Muscle layer of colon (tissue), 2 donors: ENCODE data around the gene SOX6.

Experiments
- H3K27ac ChIP-seq: one replicate; pipeline ENCODE4 v1.7.0; 2013; ENCODE audit warnings: low read depth, mild to moderate bottlenecking, low read length, moderate library complexity
- H3K27me3 ChIP-seq, 2 donors: one replicate each; pipeline ENCODE4 v1.7.0; 2013; ENCODE audit warnings: low read length in 2 of 2, mild to moderate bottlenecking in 2 of 2; ENCODE audit not compliant: insufficient read depth in 2 of 2, control insufficient read depth in 1 of 2
- H3K36me3 ChIP-seq: one replicate; pipeline ENCODE4 v1.7.0; 2013; ENCODE audit warnings: mild to moderate bottlenecking, low read length; ENCODE audit not compliant: insufficient read depth
- H3K4me1 ChIP-seq: one replicate; pipeline ENCODE4 v1.7.0; 2013; ENCODE audit warnings: mild to moderate bottlenecking, low read length; ENCODE audit not compliant: insufficient read depth
- H3K4me3 ChIP-seq, 2 donors: one replicate each; pipeline ENCODE4 v1.7.0; 2013; ENCODE audit warnings: low read length in 2 of 2, low read depth in 1 of 2, mild to moderate bottlenecking in 1 of 2, moderate library complexity in 1 of 2
- H3K9ac ChIP-seq: one replicate; pipeline ENCODE4 v1.7.0; 2013; ENCODE audit warnings: low read length
- H3K9me3 ChIP-seq: one replicate; pipeline ENCODE4 v1.7.0; 2013; ENCODE audit warnings: mild to moderate bottlenecking, low read length
- donor health status: abdominal sarcoma.
- donor health status: Adenocarcinoma of cecum.

The SOX6 gene

DNA sequence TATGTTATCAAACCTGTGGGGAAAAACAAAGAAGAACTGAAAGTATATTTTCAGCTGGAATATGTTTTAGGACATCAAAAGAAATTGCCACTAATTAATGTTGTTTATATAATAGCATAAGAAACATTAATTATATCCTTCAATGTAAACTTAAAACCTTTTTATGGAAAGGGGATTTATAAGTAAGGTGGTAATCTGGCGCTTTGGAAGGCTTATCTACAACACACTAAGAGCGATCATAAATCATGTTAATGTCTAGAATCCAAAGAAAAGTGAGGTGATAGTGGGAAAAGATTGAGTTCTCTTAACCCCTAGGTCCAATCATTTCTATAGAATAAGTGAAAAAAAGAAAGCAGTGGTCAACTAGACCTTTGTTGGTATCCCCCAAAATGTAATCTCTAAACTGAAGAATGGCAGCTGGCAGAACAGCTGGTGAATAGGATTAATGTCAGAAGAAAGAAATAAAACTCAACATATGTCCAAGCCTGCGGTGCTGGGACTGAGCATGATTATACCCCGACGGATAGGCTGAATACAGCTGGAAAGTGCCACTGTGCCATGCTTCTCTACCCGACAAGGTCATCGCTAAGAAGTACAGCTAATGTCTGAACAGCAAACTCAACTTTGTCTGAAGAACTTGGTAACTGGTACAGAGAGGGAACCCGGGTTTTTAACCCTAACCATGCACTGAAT lies 64.0 kb downstream of the SOX6 start:
- Histone ChIP-seq H3K36me3 (no peaks in the 10 kb centered on the region), H3K9ac (no peak overlapping the region), H3K27ac (no peak overlapping the region), H3K9me3 (no peaks in the 10 kb centered on the region), H3K4me1 (peaks cover 8% of the 10 kb centered on the region), H3K4me3 (no peak overlapping the region), H3K27me3 (no peaks in the 10 kb centered on the region)

GRCh38 chr11:16291729-16292128 lies 64.6 kb downstream of the SOX6 start:
- Histone ChIP-seq H3K27me3 (no peaks in the 10 kb centered on the region), H3K4me1 (peaks cover 8% of the 10 kb centered on the region), H3K4me3 (no peak overlapping the region), H3K27ac (no peak overlapping the region), H3K36me3 (no peaks in the 10 kb centered on the region), H3K9me3 (no peaks in the 10 kb centered on the region), H3K9ac (no peak overlapping the region)

- H3K27ac ChIP-seq, result no peak overlapping the region
- no peaks in the 10 kb centered on the region for H3K9me3 ChIP-seq
- H3K27me3 ChIP-seq, result no peaks in the 10 kb centered on the region
- H3K9ac ChIP-seq, result no peak overlapping the region
- no peak overlapping the region for H3K4me3 ChIP-seq
- peaks cover 8% of the 10 kb centered on the region for H3K4me1 ChIP-seq
- H3K36me3 ChIP-seq, result no peaks in the 10 kb centered on the region
Observed at GRCh38 chr11:16289541-16289940, 66.8 kb downstream of the SOX6 start.

- H3K9me3 ChIP-seq, result no peaks in the 10 kb centered on the region
- no peak overlapping the region for H3K27ac ChIP-seq
- H3K27me3 ChIP-seq, result no peaks in the 10 kb centered on the region
- no peaks in the 10 kb centered on the region for H3K36me3 ChIP-seq
- no peak overlapping the region for H3K9ac ChIP-seq
- H3K4me1 ChIP-seq, result no peaks in the 10 kb centered on the region
- no peak overlapping the region for H3K4me3 ChIP-seq
Observed at GRCh38 chr11:16287630-16288280, 68.6 kb downstream of the SOX6 start.

- Histone ChIP-seq H3K9me3 (no peaks in the 10 kb centered on the region), H3K36me3 (no peaks in the 10 kb centered on the region), H3K27ac (no peak overlapping the region), H3K4me1 (no peaks in the 10 kb centered on the region), H3K27me3 (no peaks in the 10 kb centered on the region), H3K4me3 (no peak overlapping the region), H3K9ac (no peak overlapping the region)
Observed at GRCh38 chr11:16286095-16286494, 70.3 kb downstream of the SOX6 start.

DNA sequence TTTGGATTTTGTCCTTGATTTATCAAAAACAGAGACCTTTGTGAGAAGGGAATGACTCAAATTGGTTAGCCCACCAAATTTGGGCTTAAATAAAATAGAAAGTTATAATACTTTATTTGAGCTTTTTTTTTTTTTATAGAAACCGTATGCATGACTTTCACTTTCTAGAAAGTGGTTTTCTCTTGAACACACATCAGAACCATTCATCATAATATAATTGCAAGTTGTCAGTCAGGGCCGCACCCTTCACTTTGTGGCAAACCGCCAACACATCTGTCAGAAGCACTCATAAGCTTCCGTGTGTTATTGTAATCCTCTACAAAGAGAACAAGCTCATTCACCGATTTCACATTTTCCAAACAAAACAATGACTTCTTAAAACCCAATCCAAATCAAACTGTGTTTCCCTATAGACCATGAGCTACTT lies 76.1 kb downstream of the SOX6 start:
- Histone ChIP-seq H3K4me1 (no peaks in the 10 kb centered on the region), H3K9me3 (no peaks in the 10 kb centered on the region), H3K27ac (no peak overlapping the region), H3K9ac (no peak overlapping the region), H3K36me3 (no peaks in the 10 kb centered on the region), H3K4me3 (no peak overlapping the region), H3K27me3 (no peaks in the 10 kb centered on the region)

DNA sequence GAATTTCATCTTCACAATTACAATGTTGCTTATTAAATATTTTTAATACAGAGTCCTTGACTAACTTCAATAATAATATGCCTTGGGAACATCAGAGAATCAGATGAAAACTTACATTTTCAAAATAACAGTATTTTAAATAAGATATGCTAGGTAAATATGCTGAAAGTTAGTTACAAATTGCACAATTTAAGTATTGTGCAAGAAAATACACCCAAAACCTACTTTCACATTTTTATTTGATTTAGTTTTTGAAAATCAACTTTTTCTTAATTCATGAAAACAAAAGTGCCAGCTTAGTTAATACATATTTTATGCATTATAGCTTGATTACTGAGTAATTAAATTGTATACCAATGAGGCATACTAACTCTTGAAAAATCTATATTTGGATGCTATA lies 76.8 kb downstream of the SOX6 start:
- Histone ChIP-seq H3K4me3 (no peak overlapping the region), H3K27ac (no peak overlapping the region), H3K4me1 (no peaks in the 10 kb centered on the region), H3K9me3 (no peaks in the 10 kb centered on the region), H3K36me3 (no peaks in the 10 kb centered on the region), H3K9ac (no peak overlapping the region), H3K27me3 (no peaks in the 10 kb centered on the region)

- no peaks in the 10 kb centered on the region for H3K27me3 ChIP-seq
- no peak overlapping the region for H3K27ac ChIP-seq
- no peak overlapping the region for H3K9ac ChIP-seq
- H3K9me3 ChIP-seq, result no peaks in the 10 kb centered on the region
- H3K36me3 ChIP-seq, result no peaks in the 10 kb centered on the region
- no peaks in the 10 kb centered on the region for H3K4me1 ChIP-seq
- H3K4me3 ChIP-seq, result no peak overlapping the region
Observed at GRCh38 chr11:16278979-16279378, 77.4 kb downstream of the SOX6 start.

GRCh38 chr11:16278273-16278672 lies 78.1 kb downstream of the SOX6 start:
- Histone ChIP-seq H3K9ac (no peak overlapping the region), H3K27me3 (no peaks in the 10 kb centered on the region), H3K36me3 (no peaks in the 10 kb centered on the region), H3K27ac (no peak overlapping the region), H3K9me3 (no peaks in the 10 kb centered on the region), H3K4me3 (no peak overlapping the region), H3K4me1 (no peaks in the 10 kb centered on the region)

DNA sequence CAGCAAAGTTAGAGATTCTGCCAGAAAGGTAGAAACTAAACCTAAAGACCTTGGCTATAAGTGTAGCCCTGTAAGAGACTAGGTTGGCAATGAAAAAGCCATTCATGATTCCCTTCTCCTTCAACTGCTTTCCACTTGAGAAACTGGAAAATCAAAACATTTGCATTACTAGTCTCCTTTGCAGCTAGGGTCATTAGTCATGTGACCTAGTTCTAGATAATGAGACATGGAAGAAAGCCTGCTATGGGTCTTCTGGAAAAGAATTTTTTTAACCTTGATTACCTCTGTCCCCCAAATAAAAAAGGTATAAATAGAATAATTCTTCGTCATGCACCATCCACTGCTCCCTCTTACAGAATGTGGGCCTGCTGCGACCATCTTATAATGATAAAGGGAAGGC lies 80.1 kb downstream of the SOX6 start:
- Histone ChIP-seq H3K27ac (no peak overlapping the region), H3K36me3 (no peaks in the 10 kb centered on the region), H3K4me1 (no peaks in the 10 kb centered on the region), H3K9me3 (no peaks in the 10 kb centered on the region), H3K9ac (no peak overlapping the region), H3K4me3 (no peak overlapping the region), H3K27me3 (no peaks in the 10 kb centered on the region)

- no peak overlapping the region for H3K4me3 ChIP-seq
- no peaks in the 10 kb centered on the region for H3K4me1 ChIP-seq
- H3K27me3 ChIP-seq, result no peaks in the 10 kb centered on the region
- no peaks in the 10 kb centered on the region for H3K9me3 ChIP-seq
- no peaks in the 10 kb centered on the region for H3K36me3 ChIP-seq
- H3K27ac ChIP-seq, result no peak overlapping the region
- no peak overlapping the region for H3K9ac ChIP-seq
Observed at GRCh38 chr11:16271258-16271657, 85.1 kb downstream of the SOX6 start.

GRCh38 chr11:16266021-16266420 lies 90.3 kb downstream of the SOX6 start:
- Histone ChIP-seq H3K9ac (no peak overlapping the region), H3K36me3 (no peaks in the 10 kb centered on the region), H3K27me3 (no peaks in the 10 kb centered on the region), H3K4me1 (no peaks in the 10 kb centered on the region), H3K4me3 (no peak overlapping the region), H3K9me3 (no peaks in the 10 kb centered on the region), H3K27ac (no peak overlapping the region)
